Gastrocnemius medialis (tissue), 4 donors: Measurements from ENCODE around the gene LMTK2.

Experiments
- POLR2A ChIP-seq, 2 donors: fragments of 450-650 bp; IDR thresholded peaks; one replicate each; pipeline ENCODE4 v1.6.1; 2017; ENCODE audit warnings: antibody characterized with exemption in 2 of 2, mild to moderate bottlenecking in 2 of 2, moderate library complexity in 2 of 2
- TF ChIP-seq, protein P1 (sequence below), 5 experiments: fragments of 450-650 bp in 3 of 5; fragments of 200-600 bp in 2 of 5; sonication (generic) in 2 of 5; IDR thresholded peaks in 4 of 5; conservative IDR thresholded peaks in 1 of 5; 1 replicate in 4 of 5; 2 replicates in 1 of 5; pipeline ENCODE4 v1.5.1; 2016 to 2019; ENCODE audit warnings: antibody characterized with exemption in 5 of 5, mild to moderate bottlenecking in 3 of 5, moderate library complexity in 3 of 5

DNA sequence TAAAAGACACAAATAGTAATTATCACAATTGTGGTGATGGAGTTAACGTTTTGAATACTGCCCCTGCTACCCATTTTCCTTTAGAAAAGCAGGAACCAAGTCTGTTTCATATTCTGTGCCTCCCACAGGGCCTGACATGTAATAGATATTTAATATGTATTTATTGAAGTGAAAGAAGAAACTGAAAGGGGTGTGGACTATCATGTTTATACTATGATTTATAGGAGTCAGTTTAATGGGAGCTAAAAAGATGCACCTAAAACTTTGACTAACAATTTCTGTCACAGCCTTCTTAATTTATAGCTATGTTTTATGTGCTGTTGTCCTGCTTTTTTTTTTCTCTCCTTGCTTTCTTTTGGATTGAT lies 80.5 kb downstream of the LMTK2 start:
- TF ChIP-seq, protein P1, sequence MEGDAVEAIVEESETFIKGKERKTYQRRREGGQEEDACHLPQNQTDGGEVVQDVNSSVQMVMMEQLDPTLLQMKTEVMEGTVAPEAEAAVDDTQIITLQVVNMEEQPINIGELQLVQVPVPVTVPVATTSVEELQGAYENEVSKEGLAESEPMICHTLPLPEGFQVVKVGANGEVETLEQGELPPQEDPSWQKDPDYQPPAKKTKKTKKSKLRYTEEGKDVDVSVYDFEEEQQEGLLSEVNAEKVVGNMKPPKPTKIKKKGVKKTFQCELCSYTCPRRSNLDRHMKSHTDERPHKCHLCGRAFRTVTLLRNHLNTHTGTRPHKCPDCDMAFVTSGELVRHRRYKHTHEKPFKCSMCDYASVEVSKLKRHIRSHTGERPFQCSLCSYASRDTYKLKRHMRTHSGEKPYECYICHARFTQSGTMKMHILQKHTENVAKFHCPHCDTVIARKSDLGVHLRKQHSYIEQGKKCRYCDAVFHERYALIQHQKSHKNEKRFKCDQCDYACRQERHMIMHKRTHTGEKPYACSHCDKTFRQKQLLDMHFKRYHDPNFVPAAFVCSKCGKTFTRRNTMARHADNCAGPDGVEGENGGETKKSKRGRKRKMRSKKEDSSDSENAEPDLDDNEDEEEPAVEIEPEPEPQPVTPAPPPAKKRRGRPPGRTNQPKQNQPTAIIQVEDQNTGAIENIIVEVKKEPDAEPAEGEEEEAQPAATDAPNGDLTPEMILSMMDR (IDR thresholded peaks at IDR 0.05 in 4 of 5, conservative IDR thresholded peaks at IDR 0.05 in 1 of 5): no peak
- TF ChIP-seq POLR2A (IDR thresholded peaks at IDR 0.05): no peak
